HCT116 (cell line): ENCODE results near the gene SCPEP1.

ENCODE experiments used
- CTCF ChIP-seq, 3 experiments: fragments of 200-600 bp in 1 of 3; sonication (generic) in 1 of 3; IDR thresholded peaks in 2 of 3; conservative IDR thresholded peaks in 1 of 3; 2 replicates each; pipeline ENCODE4 v1.5.1; 2012 to 2017; ENCODE audit warnings: low read depth in 2 of 3, low read length in 2 of 3, antibody characterized with exemption in 1 of 3, borderline replicate concordance in 1 of 3, control low read depth in 1 of 3, mild to moderate bottlenecking in 1 of 3, mixed read lengths in 1 of 3, mixed run types in 1 of 3, moderate library complexity in 1 of 3; ENCODE audit not compliant: insufficient read depth in 1 of 3
- EGR1 ChIP-seq: IDR thresholded peaks from 2 replicates; pipeline ENCODE4 v1.6.1; 2012; ENCODE audit warnings: low read depth
- RAD21 ChIP-seq: IDR thresholded peaks from 2 replicates; pipeline ENCODE4 v1.6.1; 2012; ENCODE audit warnings: low read depth, mild to moderate bottlenecking
- TF ChIP-seq, protein P1 (sequence below): IDR thresholded peaks from 2 replicates; pipeline ENCODE4 v1.6.1; 2011; ENCODE audit warnings: mild to moderate bottlenecking, low read length, moderate library complexity; ENCODE audit not compliant: insufficient replicate concordance; ENCODE audit errors: extremely low read depth

GRCh38 chr17:56974055-56974454 is 3.9 kb upstream of the SCPEP1 start:
- TF ChIP-seq EGR1 (no peak), CTCF (IDR thresholded peaks at IDR 0.05 in 2 of 3, conservative IDR thresholded peaks at IDR 0.05 in 1 of 3; ENCODE audit: borderline replicate concordance in 1 of 3, insufficient read depth in 1 of 3, low read depth in 2 of 3, low read length in 2 of 3) (no peak), RAD21 (no peak)
- TF ChIP-seq, protein P1, sequence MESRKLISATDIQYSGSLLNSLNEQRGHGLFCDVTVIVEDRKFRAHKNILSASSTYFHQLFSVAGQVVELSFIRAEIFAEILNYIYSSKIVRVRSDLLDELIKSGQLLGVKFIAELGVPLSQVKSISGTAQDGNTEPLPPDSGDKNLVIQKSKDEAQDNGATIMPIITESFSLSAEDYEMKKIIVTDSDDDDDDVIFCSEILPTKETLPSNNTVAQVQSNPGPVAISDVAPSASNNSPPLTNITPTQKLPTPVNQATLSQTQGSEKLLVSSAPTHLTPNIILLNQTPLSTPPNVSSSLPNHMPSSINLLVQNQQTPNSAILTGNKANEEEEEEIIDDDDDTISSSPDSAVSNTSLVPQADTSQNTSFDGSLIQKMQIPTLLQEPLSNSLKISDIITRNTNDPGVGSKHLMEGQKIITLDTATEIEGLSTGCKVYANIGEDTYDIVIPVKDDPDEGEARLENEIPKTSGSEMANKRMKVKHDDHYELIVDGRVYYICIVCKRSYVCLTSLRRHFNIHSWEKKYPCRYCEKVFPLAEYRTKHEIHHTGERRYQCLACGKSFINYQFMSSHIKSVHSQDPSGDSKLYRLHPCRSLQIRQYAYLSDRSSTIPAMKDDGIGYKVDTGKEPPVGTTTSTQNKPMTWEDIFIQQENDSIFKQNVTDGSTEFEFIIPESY: no peak
